Endothelial cell of umbilical vein (primary cell): Measurements from ENCODE around the gene USP6NL. TPM values are rescaled to one million over a fixed set of nuclear protein-coding genes. Genes with fewer than 3 reads are reported as not detected.

Experiments used
- BruUV-seq: library from RNA; stranded (reverse); fragments of 400-500 nt; replicated peaks from 2 replicates; lab custom pipeline; 2021; lab: Mats Ljungman, UMichigan
- CTCF ChIA-PET: fragments of 300-600, 350-600 bp; sonication (Branson Sonifier 250); formaldehyde crosslinking; loops from one replicate; lab custom pipeline; 2021; ENCODE audit warnings: antibody characterized with exemption, inconsistent platforms; lab: Charles Lee
- POLR2A ChIA-PET: fragments of 300-600, 350-600 bp; sonication (Branson Sonifier 250); formaldehyde crosslinking; loops from one replicate; lab custom pipeline; 2021; ENCODE audit warnings: antibody characterized with exemption, inconsistent platforms; lab: Charles Lee
- DNase-seq: peaks from one replicate; pipeline ENCODE4 v3.0.0-alpha.2; 2011; ENCODE audit warnings: low read depth, low spot score
- FAIRE-seq: peaks from 2 replicates; lab custom pipeline; 2011; peaks lifted over from hg19 to GRCh38; lab: Jason Lieb, UNC
- H2AFZ ChIP-seq: 2 replicates; pipeline ENCODE4 v1.6.0; 2012; ENCODE audit warnings: low read depth, low read length, control low read depth, inconsistent platforms
- H3K27ac ChIP-seq: 2 replicates; pipeline ENCODE4 v1.5.1; 2011; ENCODE audit warnings: low read depth, mild to moderate bottlenecking, control low read depth, low read length, moderate library complexity; ENCODE audit not compliant: insufficient read depth
- H3K27me3 ChIP-seq, 2 experiments: 2 replicates each; pipeline versions ENCODE4 v1.6.0 to v1.6.1; 2011; ENCODE audit warnings: low read length in 2 of 2, mixed read lengths in 1 of 2; ENCODE audit not compliant: control insufficient read depth in 2 of 2, insufficient read depth in 2 of 2
- H3K36me3 ChIP-seq, 2 experiments: 2 replicates in 1 of 2; 3 replicates in 1 of 2; pipeline ENCODE4 v1.5.1; 2011; ENCODE audit warnings: low read length in 2 of 2, mild to moderate bottlenecking in 1 of 2, moderate library complexity in 1 of 2; ENCODE audit not compliant: control insufficient read depth in 2 of 2, insufficient read depth in 2 of 2; ENCODE audit errors: extremely low read depth in 1 of 2
- H3K4me1 ChIP-seq: 3 replicates; pipeline ENCODE4 v1.5.1; 2011; ENCODE audit warnings: mild to moderate bottlenecking, low read length; ENCODE audit not compliant: control insufficient read depth, insufficient read depth; ENCODE audit errors: extremely low read depth
- H3K4me2 ChIP-seq: 2 replicates; pipeline ENCODE4 v1.6.1; 2011; ENCODE audit warnings: low read length, control low read depth, mixed read lengths; ENCODE audit not compliant: insufficient read depth
- H3K4me3 ChIP-seq, 3 experiments: fragments of 200-600 bp in 1 of 3; sonication (generic), shearing (Covaris generic) in 1 of 3; replicated peaks in 1 of 3; 2 replicates each; pipeline ENCODE4 v1.5.1; 2011 to 2016; ENCODE audit warnings: control low read depth in 3 of 3, low read length in 3 of 3, mild to moderate bottlenecking in 2 of 3, inconsistent platforms in 1 of 3, low read depth in 1 of 3, moderate library complexity in 1 of 3; ENCODE audit not compliant: insufficient read depth in 1 of 3
- H3K79me2 ChIP-seq: 2 replicates; pipeline ENCODE4 v1.6.0; 2012; ENCODE audit warnings: low read length, inconsistent platforms; ENCODE audit not compliant: control insufficient read depth, insufficient read depth
- H3K9ac ChIP-seq: replicated peaks from 2 replicates; pipeline ENCODE3; 2011; ENCODE audit warnings: low read length, control low read depth; ENCODE audit not compliant: insufficient read depth; ENCODE audit errors: extremely low read depth
- H3K9me1 ChIP-seq: replicated peaks from 3 replicates; pipeline ENCODE4 v1.6.0; 2011; ENCODE audit warnings: mild to moderate bottlenecking, low read length; ENCODE audit not compliant: control insufficient read depth, insufficient read depth; ENCODE audit errors: extremely low read depth
- H3K9me3 ChIP-seq: replicated peaks from 2 replicates; pipeline ENCODE4 v1.5.1; 2012; ENCODE audit warnings: low read length, inconsistent platforms; ENCODE audit not compliant: control insufficient read depth, insufficient read depth
- H4K20me1 ChIP-seq: replicated peaks from 2 replicates; pipeline ENCODE3; 2011; ENCODE audit warnings: mild to moderate bottlenecking, low read length; ENCODE audit not compliant: control insufficient read depth, insufficient read depth; ENCODE audit errors: extremely low read depth
- CTCF ChIP-seq, 2 donors: IDR thresholded peaks; 1 replicate in 1 of 2; 2 replicates in 1 of 2; pipeline ENCODE4 v1.5.1; 2011; ENCODE audit warnings: low read length in 2 of 2, mild to moderate bottlenecking in 2 of 2, moderate library complexity in 2 of 2, control low read depth in 1 of 2, inconsistent platforms in 1 of 2, low read depth in 1 of 2; ENCODE audit not compliant: insufficient read depth in 1 of 2; ENCODE audit errors: extremely low read depth in 1 of 2
- EZH2 ChIP-seq: IDR thresholded peaks from 2 replicates; pipeline ENCODE4 v1.6.1; 2012; ENCODE audit warnings: borderline replicate concordance, low read depth, mild to moderate bottlenecking, moderate library complexity, low read length, inconsistent platforms; ENCODE audit not compliant: severe bottlenecking
- FOS ChIP-seq: IDR thresholded peaks from 2 replicates; pipeline ENCODE4 v1.6.1; 2011; ENCODE audit warnings: mild to moderate bottlenecking, low read length, moderate library complexity, borderline replicate concordance; ENCODE audit not compliant: insufficient read depth
- GATA2 ChIP-seq: IDR thresholded peaks from 2 replicates; pipeline ENCODE4 v1.7.0; 2011; ENCODE audit warnings: low read depth, mild to moderate bottlenecking, moderate library complexity, mixed read lengths, low read length; ENCODE audit not compliant: insufficient read length, insufficient read depth
- JUN ChIP-seq: IDR thresholded peaks from 2 replicates; pipeline ENCODE4 v1.6.1; 2011; ENCODE audit warnings: borderline replicate concordance, low read depth; ENCODE audit not compliant: insufficient read length, insufficient read depth
- MAX ChIP-seq: IDR thresholded peaks from 2 replicates; pipeline ENCODE4 v1.6.1; 2011; ENCODE audit not compliant: insufficient read depth, insufficient read length
- MYC ChIP-seq: IDR thresholded peaks from one replicate; pipeline ENCODE4 v1.6.1; 2011; ENCODE audit warnings: mild to moderate bottlenecking, low read depth, low read length
- POLR2A ChIP-seq: IDR thresholded peaks from 2 replicates; pipeline ENCODE4 v1.6.1; 2012; ENCODE audit warnings: low read depth, mild to moderate bottlenecking, control low read depth, low read length
- POLR2AphosphoS5 ChIP-seq: IDR thresholded peaks from 2 replicates; pipeline ENCODE4 v1.6.1; 2012; ENCODE audit warnings: low read depth, mild to moderate bottlenecking, control low read depth, low read length, moderate library complexity; ENCODE audit not compliant: insufficient read depth
- dilution Hi-C: fragments of 300-500 bp; cut with MboI; formaldehyde crosslinking; loops from one replicate; pipeline ENCODE4 v1.15.0; 2019; ENCODE audit warnings: low sequenced_read_pairs; ENCODE audit not compliant: extremely low pct_ligation_motif_present
- intact Hi-C: fragments of 100-400 bp; cut with micrococcal nuclease; formaldehyde crosslinking; loops from one replicate; pipeline ENCODE4 v1.10.0; 2022
- polyA plus RNA-seq, 4 experiments: library from polyadenylated mRNA; depleted of rRNA in 3 of 4; stranded (reverse) in 3 of 4; unstranded in 1 of 4; fragments of >200 nt; gene quantifications; 2 replicates each; pipeline versions ENCODE4 v1.2.1 to v1.2.3, GENCODE V29; 2011 to 2012; ENCODE audit warnings: missing spikeins in 1 of 4
- total RNA-seq: library from RNA; stranded (reverse); gene quantifications from 2 replicates; pipeline ENCODE4 v1.2.3, GENCODE V29; 2021

The USP6NL gene
- total and polyA plus RNA-seq, 2 donors (not counting 3 experiments of a cell fraction or from before 2014, with no cell fraction given), result 13.5 to 29.2 TPM

DNA sequence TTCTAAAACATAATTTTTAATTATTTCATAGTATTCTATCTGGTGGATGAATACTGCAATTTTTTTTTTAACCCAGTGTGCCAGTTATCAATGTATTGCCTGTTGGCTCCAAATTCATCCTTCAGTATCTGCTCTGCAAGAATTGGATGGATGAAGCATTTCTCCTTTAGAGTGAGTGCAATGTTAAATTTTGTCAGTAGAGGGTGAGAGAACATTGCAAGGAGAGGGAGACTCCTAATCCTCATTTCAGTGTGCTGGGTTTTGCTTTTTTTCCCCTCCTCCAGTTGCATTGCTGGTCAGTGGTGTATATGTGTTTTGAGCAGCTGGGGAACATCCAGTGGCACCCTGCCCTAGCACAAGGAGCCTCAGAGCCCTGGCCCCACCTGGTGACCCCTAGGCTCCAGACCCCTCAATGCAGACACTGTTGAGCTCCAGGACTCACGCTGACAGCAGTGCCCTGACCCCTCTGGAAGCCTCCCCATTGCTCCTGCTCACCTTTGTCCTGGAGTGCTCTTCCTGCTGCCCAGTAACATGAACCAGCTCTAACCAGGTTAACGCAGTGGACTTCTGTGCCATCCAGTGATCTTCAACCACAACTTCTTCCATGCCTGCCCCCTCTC, 199.4 kb downstream of the USP6NL start:
- no TSS peak for BruUV-seq
- H3K4me2 ChIP-seq, result no peak overlapping the region

GRCh38 chr10:11409357-11409756, 202.1 kb downstream of the USP6NL start:
- no peaks in the 10 kb centered on the region for H3K4me1 ChIP-seq
- ChIA-PET CTCF (no interaction called here), POLR2A (no interaction called here)
- no peak for TF ChIP-seq POLR2A
- TF ChIP-seq GATA2, result no peak
- no peak for TF ChIP-seq CTCF (IDR thresholded peaks at IDR 0.05; ENCODE audit: extremely low read depth in 1 of 2, insufficient read depth in 1 of 2, low read depth in 1 of 2, low read length in 2 of 2)
- no peak for TF ChIP-seq FOS
- TF ChIP-seq JUN, result no peak
- no peak for TF ChIP-seq EZH2
- no peak for TF ChIP-seq MYC
- TF ChIP-seq POLR2AphosphoS5, result no peak
- TF ChIP-seq MAX, result no peak
- no peaks in the 10 kb centered on the region for H4K20me1 ChIP-seq
- no peak overlapping the region for H2AFZ ChIP-seq
- no peaks in the 10 kb centered on the region for H3K9me1 ChIP-seq
- intact Hi-C loops, result no loop called here
- no peak overlapping the region for H3K9ac ChIP-seq
- peaks cover 2 to 3% of the 10 kb centered on the region in 2 experiments for H3K27me3 ChIP-seq
- DNase-seq (no peak), FAIRE-seq (no peak)
- H3K4me3 ChIP-seq, result no peak overlapping the region
- H3K36me3 ChIP-seq, result no peaks in the 10 kb centered on the region
- no peak overlapping the region for H3K4me2 ChIP-seq
- no peaks in the 10 kb centered on the region for H3K79me2 ChIP-seq
- no peak overlapping the region for H3K27ac ChIP-seq
- no peaks in the 10 kb centered on the region for H3K9me3 ChIP-seq
- dilution Hi-C loops, result no loop called here
- no TSS peak for BruUV-seq

More for the DNA sequence above, 199.4 kb downstream of the USP6NL start:
- ChIA-PET POLR2A (no interaction called here), CTCF (no interaction called here)
- no peak for TF ChIP-seq MYC
- TF ChIP-seq MAX, result no peak
- no peak for DNase-seq
- Histone ChIP-seq H3K9me1 (no peaks in the 10 kb centered on the region), H3K4me3 (no peak overlapping the region), H3K27me3 (peaks cover 3 to 4% of the 10 kb centered on the region in 2 experiments), H3K36me3 (no peaks in the 10 kb centered on the region), H3K9ac (no peak overlapping the region), H3K79me2 (no peaks in the 10 kb centered on the region), H3K4me1 (no peaks in the 10 kb centered on the region), H4K20me1 (no peaks in the 10 kb centered on the region), H3K9me3 (no peaks in the 10 kb centered on the region), H3K27ac (no peak overlapping the region), H2AFZ (no peak overlapping the region)
- intact Hi-C loops, result no loop called here
- no peak for FAIRE-seq
- dilution Hi-C loops, result no loop called here
